OCI-LY1 (cell line): ENCODE measurements around the gene RPL18.

Experiments used
- EZH2 ChIP-seq: fragments of 200-600 bp; sonication (generic), shearing (Covaris generic); IDR thresholded peaks from 2 replicates; pipeline ENCODE4 v1.8.0; 2017; ENCODE audit warnings: borderline replicate concordance, mixed run types, mild to moderate bottlenecking, antibody characterized with exemption, low read length, moderate library complexity, mixed read lengths
- TF ChIP-seq, protein P1 (sequence below): fragments of 200-600 bp; sonication (generic), shearing (Covaris generic); IDR thresholded peaks from 2 replicates; pipeline ENCODE4 v1.5.1; 2017; ENCODE audit warnings: mild to moderate bottlenecking, antibody characterized with exemption, low read length, moderate library complexity, mixed read lengths

- TF ChIP-seq, protein P1, sequence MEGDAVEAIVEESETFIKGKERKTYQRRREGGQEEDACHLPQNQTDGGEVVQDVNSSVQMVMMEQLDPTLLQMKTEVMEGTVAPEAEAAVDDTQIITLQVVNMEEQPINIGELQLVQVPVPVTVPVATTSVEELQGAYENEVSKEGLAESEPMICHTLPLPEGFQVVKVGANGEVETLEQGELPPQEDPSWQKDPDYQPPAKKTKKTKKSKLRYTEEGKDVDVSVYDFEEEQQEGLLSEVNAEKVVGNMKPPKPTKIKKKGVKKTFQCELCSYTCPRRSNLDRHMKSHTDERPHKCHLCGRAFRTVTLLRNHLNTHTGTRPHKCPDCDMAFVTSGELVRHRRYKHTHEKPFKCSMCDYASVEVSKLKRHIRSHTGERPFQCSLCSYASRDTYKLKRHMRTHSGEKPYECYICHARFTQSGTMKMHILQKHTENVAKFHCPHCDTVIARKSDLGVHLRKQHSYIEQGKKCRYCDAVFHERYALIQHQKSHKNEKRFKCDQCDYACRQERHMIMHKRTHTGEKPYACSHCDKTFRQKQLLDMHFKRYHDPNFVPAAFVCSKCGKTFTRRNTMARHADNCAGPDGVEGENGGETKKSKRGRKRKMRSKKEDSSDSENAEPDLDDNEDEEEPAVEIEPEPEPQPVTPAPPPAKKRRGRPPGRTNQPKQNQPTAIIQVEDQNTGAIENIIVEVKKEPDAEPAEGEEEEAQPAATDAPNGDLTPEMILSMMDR, result no peak
- TF ChIP-seq EZH2, result no peak
Observed at GRCh38 chr19:48644839-48645619, 26.1 kb upstream of the RPL18 start.
